Loucy (cell line): ENCODE data around the gene NEO1.

ENCODE experiments used
- EZH2phosphoT487 ChIP-seq: fragments of 200-600 bp; IDR thresholded peaks from 2 replicates; pipeline ENCODE4 v1.6.1; 2018; ENCODE audit warnings: antibody characterized with exemption, mild to moderate bottlenecking, moderate library complexity, borderline replicate concordance
- TF ChIP-seq, protein P1 (sequence below): fragments of 200-600 bp; sonication (generic); conservative IDR thresholded peaks from 2 replicates; pipeline ENCODE4 v1.5.1; 2014; ENCODE audit warnings: mild to moderate bottlenecking, antibody characterized with exemption, low read length

DNA sequence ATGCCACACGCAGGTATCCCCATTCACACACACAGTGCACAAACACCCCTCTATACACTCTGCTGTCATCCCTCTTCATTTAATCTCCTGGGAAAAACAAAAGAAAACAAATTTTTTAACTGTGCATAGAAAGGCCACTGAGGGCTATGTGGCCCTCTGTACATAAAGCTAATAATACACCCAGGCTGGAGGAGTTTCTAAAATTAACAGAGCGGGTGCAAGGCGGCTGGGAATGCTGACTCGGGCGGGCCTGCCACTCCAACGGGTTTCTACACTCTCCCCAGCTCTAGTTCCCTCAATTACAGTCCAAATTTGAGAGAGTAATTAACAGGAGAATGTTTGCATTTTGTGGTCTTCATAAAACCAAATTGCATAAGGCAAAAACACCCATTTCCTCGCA, 293.4 kb downstream of the NEO1 start:
- TF ChIP-seq, protein P1, sequence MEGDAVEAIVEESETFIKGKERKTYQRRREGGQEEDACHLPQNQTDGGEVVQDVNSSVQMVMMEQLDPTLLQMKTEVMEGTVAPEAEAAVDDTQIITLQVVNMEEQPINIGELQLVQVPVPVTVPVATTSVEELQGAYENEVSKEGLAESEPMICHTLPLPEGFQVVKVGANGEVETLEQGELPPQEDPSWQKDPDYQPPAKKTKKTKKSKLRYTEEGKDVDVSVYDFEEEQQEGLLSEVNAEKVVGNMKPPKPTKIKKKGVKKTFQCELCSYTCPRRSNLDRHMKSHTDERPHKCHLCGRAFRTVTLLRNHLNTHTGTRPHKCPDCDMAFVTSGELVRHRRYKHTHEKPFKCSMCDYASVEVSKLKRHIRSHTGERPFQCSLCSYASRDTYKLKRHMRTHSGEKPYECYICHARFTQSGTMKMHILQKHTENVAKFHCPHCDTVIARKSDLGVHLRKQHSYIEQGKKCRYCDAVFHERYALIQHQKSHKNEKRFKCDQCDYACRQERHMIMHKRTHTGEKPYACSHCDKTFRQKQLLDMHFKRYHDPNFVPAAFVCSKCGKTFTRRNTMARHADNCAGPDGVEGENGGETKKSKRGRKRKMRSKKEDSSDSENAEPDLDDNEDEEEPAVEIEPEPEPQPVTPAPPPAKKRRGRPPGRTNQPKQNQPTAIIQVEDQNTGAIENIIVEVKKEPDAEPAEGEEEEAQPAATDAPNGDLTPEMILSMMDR: no peak
- no peak for TF ChIP-seq EZH2phosphoT487
